Measurements from ENCODE around the gene DENND4A.

DNA sequence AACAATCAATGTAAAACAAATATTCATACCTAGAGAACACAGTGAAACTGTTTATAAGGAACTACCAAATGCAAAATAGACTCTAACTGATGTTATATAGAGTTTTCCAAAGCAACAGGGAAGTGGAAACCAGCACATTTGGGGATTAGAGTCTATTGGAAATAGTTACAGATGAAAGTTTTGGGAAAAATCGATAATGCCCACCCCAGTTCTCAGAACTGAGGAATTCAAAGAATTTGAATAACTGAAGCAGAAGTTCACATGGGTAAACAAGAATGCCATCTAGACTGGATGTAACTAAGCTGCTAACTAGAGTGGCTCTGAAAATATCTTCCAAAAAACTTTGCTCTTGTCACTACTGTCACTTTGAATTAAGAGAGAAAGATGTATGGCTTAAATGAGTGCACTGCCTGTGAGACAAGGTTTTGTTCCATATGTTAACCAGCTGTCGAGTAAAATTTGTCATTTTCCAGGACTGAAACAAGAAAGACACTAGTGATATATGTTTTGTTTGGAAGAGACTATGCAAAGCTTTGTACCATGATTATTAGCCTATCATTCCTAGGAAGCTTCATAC, 9.2 kb upstream of the DENND4A start:
- TF ChIP-seq CTCF (IDR thresholded peaks at IDR 0.05) (no peak), REST (IDR thresholded peaks at IDR 0.05; ENCODE audit: insufficient read depth in 1 of 2, low read depth in 2 of 2, low read length in 1 of 2) (no peak), TCF7L2 (IDR thresholded peaks at IDR 0.05; ENCODE audit: low read depth, low read length) (no peak), POLR2AphosphoS5 (IDR thresholded peaks at IDR 0.05; ENCODE audit: low read depth, low read length) (no peak)

Data from Panc1 (cell line).